Spleen (tissue), 11 donors: ENCODE measurements around the gene RSAD1. TPM values are rescaled to one million over a fixed set of nuclear protein-coding genes. Genes with fewer than 3 reads are reported as not detected.

Experiments used
- DNase-seq: peaks from one replicate; pipeline ENCODE4 v3.0.0-alpha.2; 2020
- H3K27ac ChIP-seq, 8 donors: fragments of 200-600 bp; sonication (generic) in 7 of 8; 1 replicate in 4 of 8; 2 replicates in 4 of 8; pipeline versions ENCODE4 v1.5.0 to v1.8.0; 2016 to 2021; ENCODE audit warnings: inconsistent platforms in 4 of 8, mild to moderate bottlenecking in 4 of 8, moderate library complexity in 1 of 8
- H3K27me3 ChIP-seq, 7 donors: fragments of 200-600 bp; sonication (generic) in 6 of 7; replicated peaks in 1 of 7; 1 replicate in 4 of 7; 2 replicates in 3 of 7; pipeline versions ENCODE4 v1.5.0 to v1.8.0; 2016 to 2021; ENCODE audit warnings: inconsistent platforms in 3 of 7, mild to moderate bottlenecking in 1 of 7
- H3K36me3 ChIP-seq, 6 donors: fragments of 200-600 bp; sonication (generic) in 5 of 6; 1 replicate in 4 of 6; 2 replicates in 2 of 6; pipeline versions ENCODE4 v1.5.0 to v1.8.0; 2016 to 2021; ENCODE audit warnings: inconsistent platforms in 2 of 6
- H3K4me1 ChIP-seq, 6 donors: fragments of 200-600 bp; sonication (generic) in 5 of 6; 1 replicate in 3 of 6; 2 replicates in 3 of 6; pipeline versions ENCODE4 v1.5.0 to v1.8.0; 2016 to 2021; ENCODE audit warnings: inconsistent platforms in 3 of 6
- H3K4me3 ChIP-seq, 8 donors: fragments of 200-600 bp; sonication (generic) in 7 of 8; 1 replicate in 4 of 8; 2 replicates in 4 of 8; pipeline versions ENCODE4 v1.5.0 to v1.8.0; 2016 to 2021; ENCODE audit warnings: inconsistent platforms in 4 of 8, mild to moderate bottlenecking in 4 of 8, moderate library complexity in 2 of 8
- H3K9me3 ChIP-seq, 8 donors: fragments of 200-600 bp; sonication (generic) in 7 of 8; 1 replicate in 4 of 8; 2 replicates in 4 of 8; pipeline versions ENCODE4 v1.5.0 to v1.8.0; 2016 to 2021; ENCODE audit warnings: inconsistent platforms in 4 of 8
- POLR2A ChIP-seq, 3 donors: fragments of 450-650 bp; IDR thresholded peaks; one replicate each; pipeline ENCODE4 v1.5.1; 2017; ENCODE audit warnings: antibody characterized with exemption in 3 of 3, mild to moderate bottlenecking in 1 of 3
- POLR2AphosphoS5 ChIP-seq, 3 donors: sonication (generic); formaldehyde crosslinking; IDR thresholded peaks; one replicate each; pipeline ENCODE4 v1.5.1; 2017; ENCODE audit warnings: antibody characterized with exemption in 3 of 3
- WGBS, 5 donors: extraction: QIAGEN DNeasy Blood & Tissue Kit in 3 of 5; methylation state at CpG; one replicate each; pipeline versions ENCODE4 v1.1.5 to v1.1.7; 2013 to 2018; 5-methylcytosine and 5-hydroxymethylcytosine counted together
- intact Hi-C: fragments of 100-400 bp; cut with DNase I; formaldehyde crosslinking; loops from one replicate; pipeline ENCODE4 v1.15.0; 2023; ENCODE audit warnings: low total_unique reads
- polyA plus RNA-seq, 3 donors: library from polyadenylated mRNA; stranded (reverse); fragments of 200-250 nt; gene quantifications; one replicate each; pipeline ENCODE4 v1.2.1, GENCODE V29; 2013
- total RNA-seq, 7 donors: library from RNA; depleted of rRNA in 3 of 7; stranded (reverse); fragments of >200 nt in 3 of 7; fragmentation: NEBNext Ultra II Directional in 4 of 7; extraction: Animal tissue kit (Norgen Biotek cat#: 25700) in 4 of 7; gene quantifications; one replicate each; pipeline versions ENCODE4 v1.1.0 to v1.2.1, GENCODE V29; 2016 to 2021
- TF ChIP-seq, protein P1 (sequence below), 11 experiments: fragments of 200-600 bp in 7 of 11; fragments of 450-650 bp in 4 of 11; sonication (generic) in 4 of 11; IDR thresholded peaks in 8 of 11; conservative IDR thresholded peaks in 3 of 11; 1 replicate in 7 of 11; 2 replicates in 4 of 11; pipeline versions ENCODE4 v1.4.0 to v1.8.0; 2016 to 2021; ENCODE audit warnings: antibody characterized with exemption in 11 of 11, inconsistent platforms in 4 of 11, mild to moderate bottlenecking in 1 of 11
- donor health status: healthy with polysubstance abuse.
- donor health status: DM: no; HTN: no; CAD: no; lungs with moderate emphysema.
- donor health status: DM: no; HTN: no; CAD: no.
- donor health status: Bipolar disorder and iron deficiency.
- donor health status: healthy.
- donor health status: DM: no; HTN: no; CAD: no.
- donor health status: DM: yes; HTN: yes; CAD: no.

Gene RSAD1
- total and polyA plus RNA-seq, 10 donors: 24.1 to 56.2 (median 38.8) TPM

DNA sequence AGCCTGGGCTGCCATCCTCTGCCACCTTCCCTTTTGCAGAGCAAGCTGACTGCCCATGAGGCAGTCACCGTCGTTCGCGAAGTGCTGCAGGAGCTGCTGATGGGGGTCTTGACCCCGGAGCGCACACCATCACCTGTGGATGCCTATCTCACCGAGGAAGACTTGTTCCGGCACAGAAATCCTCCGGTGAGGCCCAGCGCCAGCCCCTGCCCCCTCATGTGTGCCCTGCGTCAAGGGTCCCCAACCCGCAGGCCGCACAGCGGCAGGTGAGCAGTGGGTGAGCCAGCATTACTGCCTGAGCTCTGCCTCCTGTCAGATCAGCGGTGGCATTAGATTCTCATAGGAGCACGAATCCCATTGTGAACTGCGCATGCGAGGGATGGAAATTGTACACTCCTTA, 46.2 kb downstream of the RSAD1 start:
- H3K4me1 ChIP-seq: no peaks in the 10 kb centered on the region
- intact Hi-C loops: no loop called here
- H3K4me3 ChIP-seq: no peak overlapping the region
- DNase-seq: no peak
- 89 to 94% (median 90%) methylated on average over 8 to 18 of the region's 18 CpGs for WGBS, 5 donors
- H3K9me3 ChIP-seq: no peaks in the 10 kb centered on the region
- TF ChIP-seq POLR2AphosphoS5 (IDR thresholded peaks at IDR 0.05) (no peak), POLR2A (IDR thresholded peaks at IDR 0.05) (no peak)
- TF ChIP-seq, protein P1, sequence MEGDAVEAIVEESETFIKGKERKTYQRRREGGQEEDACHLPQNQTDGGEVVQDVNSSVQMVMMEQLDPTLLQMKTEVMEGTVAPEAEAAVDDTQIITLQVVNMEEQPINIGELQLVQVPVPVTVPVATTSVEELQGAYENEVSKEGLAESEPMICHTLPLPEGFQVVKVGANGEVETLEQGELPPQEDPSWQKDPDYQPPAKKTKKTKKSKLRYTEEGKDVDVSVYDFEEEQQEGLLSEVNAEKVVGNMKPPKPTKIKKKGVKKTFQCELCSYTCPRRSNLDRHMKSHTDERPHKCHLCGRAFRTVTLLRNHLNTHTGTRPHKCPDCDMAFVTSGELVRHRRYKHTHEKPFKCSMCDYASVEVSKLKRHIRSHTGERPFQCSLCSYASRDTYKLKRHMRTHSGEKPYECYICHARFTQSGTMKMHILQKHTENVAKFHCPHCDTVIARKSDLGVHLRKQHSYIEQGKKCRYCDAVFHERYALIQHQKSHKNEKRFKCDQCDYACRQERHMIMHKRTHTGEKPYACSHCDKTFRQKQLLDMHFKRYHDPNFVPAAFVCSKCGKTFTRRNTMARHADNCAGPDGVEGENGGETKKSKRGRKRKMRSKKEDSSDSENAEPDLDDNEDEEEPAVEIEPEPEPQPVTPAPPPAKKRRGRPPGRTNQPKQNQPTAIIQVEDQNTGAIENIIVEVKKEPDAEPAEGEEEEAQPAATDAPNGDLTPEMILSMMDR (IDR thresholded peaks at IDR 0.05 in 8 of 11, conservative IDR thresholded peaks at IDR 0.05 in 3 of 11): no peak
- H3K36me3 ChIP-seq: no peaks in the 10 kb centered on the region
- peaks cover 0 to 23% (median 6%) of the 10 kb centered on the region in 7 donors for H3K27me3 ChIP-seq
- H3K27ac ChIP-seq: no peak overlapping the region

DNA sequence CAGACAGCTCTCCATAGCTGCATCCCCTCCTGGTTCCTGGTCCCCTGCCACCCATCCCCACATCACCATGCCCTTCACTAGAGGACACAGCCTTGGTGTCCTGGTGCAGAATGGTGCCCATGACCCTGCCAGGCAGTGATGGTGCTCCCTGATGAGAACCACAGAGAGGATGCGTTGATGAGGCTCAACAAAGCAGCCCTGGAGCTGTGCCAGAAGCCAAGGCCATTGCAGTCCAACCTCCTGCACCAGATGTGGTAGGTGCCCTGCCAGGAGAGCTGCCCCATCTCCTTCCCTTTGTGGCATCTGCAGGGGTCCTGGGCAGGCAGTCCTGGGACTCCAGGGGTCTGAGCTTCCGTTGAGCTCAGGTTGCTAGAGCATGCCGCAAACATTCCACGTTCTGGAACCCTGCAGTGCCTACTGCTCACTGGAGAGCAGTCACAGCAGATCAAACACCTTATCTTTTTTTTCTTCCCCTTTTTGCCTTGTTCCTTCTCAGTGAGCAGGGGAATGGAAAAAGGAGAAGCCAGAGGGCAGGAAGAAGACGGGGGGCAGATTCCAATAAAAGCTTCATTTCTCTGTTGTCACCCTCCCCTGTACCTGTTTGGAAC, 48.6 kb downstream of the RSAD1 start:
- WGBS, 5 donors: 37 to 48% (median 45%) methylated on average over 4 to 5 of the region's 5 CpGs
- intact Hi-C loops: no loop called here
- no peak for TF ChIP-seq POLR2A (IDR thresholded peaks at IDR 0.05)
- TF ChIP-seq POLR2AphosphoS5 (IDR thresholded peaks at IDR 0.05): no peak
- TF ChIP-seq, protein P1 (IDR thresholded peaks at IDR 0.05 in 8 of 11, conservative IDR thresholded peaks at IDR 0.05 in 3 of 11): no peak

GRCh38 chr17:50527949-50528474, 49.4 kb downstream of the RSAD1 start:
- Histone ChIP-seq H3K36me3 (no peaks in the 10 kb centered on the region), H3K9me3 (no peaks in the 10 kb centered on the region), H3K4me1 (peaks cover 0 to 13% (median 6%) of the 10 kb centered on the region in 6 donors), H3K27me3 (peaks cover 0 to 55% (median 32%) of the 10 kb centered on the region in 7 donors), H3K27ac (no peak overlapping the region), H3K4me3 (no peak overlapping the region)
- TF ChIP-seq POLR2A (IDR thresholded peaks at IDR 0.05) (no peak), POLR2AphosphoS5 (IDR thresholded peaks at IDR 0.05) (no peak)
- TF ChIP-seq, protein P1 (IDR thresholded peaks at IDR 0.05 in 8 of 11, conservative IDR thresholded peaks at IDR 0.05 in 3 of 11): no peak
- intact Hi-C loops: no loop called here
- WGBS, 5 donors: 49 to 85% (median 83%) methylated on average over 1 to 4 of the region's 4 CpGs
- no peak for DNase-seq

More for the DNA sequence above, 48.6 kb downstream of the RSAD1 start:
- no peaks in the 10 kb centered on the region for H3K9me3 ChIP-seq
- H3K27ac ChIP-seq: no peak overlapping the region
- DNase-seq: no peak
- peaks cover 0 to 47% (median 24%) of the 10 kb centered on the region in 7 donors for H3K27me3 ChIP-seq
- no peak overlapping the region for H3K4me3 ChIP-seq
- H3K36me3 ChIP-seq: no peaks in the 10 kb centered on the region
- H3K4me1 ChIP-seq: peaks cover 0 to 6% (median under 1%) of the 10 kb centered on the region in 6 donors

- Histone ChIP-seq H3K9me3 (no peaks in the 10 kb centered on the region), H3K36me3 (no peaks in the 10 kb centered on the region), H3K4me1 (peaks cover 0 to 30% (median 16%) of the 10 kb centered on the region in 6 donors), H3K4me3 (no peak overlapping the region), H3K27me3 (peaks cover 0 to 73% (median 34%) of the 10 kb centered on the region in 7 donors), H3K27ac (no peak overlapping the region)
- TF ChIP-seq POLR2A (IDR thresholded peaks at IDR 0.05) (no peak), POLR2AphosphoS5 (IDR thresholded peaks at IDR 0.05) (no peak)
- TF ChIP-seq, protein P1 (IDR thresholded peaks at IDR 0.05 in 8 of 11, conservative IDR thresholded peaks at IDR 0.05 in 3 of 11): no peak
- no peak for DNase-seq
- WGBS, 5 donors: 80 to 93% (median 85%) methylated on average over 7 of the region's 7 CpGs
- intact Hi-C loops: no loop called here
Observed at GRCh38 chr17:50529849-50530248, 51.2 kb downstream of the RSAD1 start.
